HG02623 (cell line): ENCODE data around the gene RSU1.

Source experiments
- ATAC-seq: cut with Tn5 transposase; IDR thresholded peaks from one replicate; pipeline ENCODE4 v1.9.1; 2021; ENCODE audit warnings: moderate library complexity; ENCODE audit not compliant: unreplicated experiment

The RSU1 gene

DNA sequence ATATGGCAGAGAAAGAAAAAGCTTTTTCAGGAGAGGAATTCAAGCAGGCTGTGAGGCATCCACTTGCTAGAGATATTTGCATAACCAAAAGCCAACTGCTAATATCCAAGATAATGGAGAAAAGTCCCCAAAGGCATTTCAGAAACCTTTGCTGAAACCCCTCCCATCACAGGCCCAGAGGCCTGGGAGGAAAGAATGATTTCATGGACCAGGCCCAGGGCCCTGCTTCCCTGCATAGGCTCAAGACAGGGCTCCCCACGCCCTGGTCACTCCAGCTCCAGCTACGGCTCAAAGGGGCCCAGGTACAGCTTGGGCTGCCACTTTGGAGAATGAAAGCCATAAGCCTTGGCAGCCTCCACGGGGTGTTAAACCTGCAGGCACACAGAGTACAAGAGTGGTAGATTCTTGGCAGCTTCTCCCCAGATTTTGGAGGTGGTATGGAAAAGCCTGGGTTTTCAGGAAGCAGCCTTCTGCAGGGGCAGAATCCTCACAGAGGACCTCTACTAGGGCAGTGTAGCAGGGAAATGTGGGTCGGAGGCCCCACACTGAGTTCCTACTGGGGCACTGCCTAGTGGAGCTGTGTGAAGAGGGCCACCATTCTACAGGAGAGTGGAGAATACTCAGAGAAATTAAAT is 5.6 kb upstream of the RSU1 start:
- no peak for ATAC-seq

DNA sequence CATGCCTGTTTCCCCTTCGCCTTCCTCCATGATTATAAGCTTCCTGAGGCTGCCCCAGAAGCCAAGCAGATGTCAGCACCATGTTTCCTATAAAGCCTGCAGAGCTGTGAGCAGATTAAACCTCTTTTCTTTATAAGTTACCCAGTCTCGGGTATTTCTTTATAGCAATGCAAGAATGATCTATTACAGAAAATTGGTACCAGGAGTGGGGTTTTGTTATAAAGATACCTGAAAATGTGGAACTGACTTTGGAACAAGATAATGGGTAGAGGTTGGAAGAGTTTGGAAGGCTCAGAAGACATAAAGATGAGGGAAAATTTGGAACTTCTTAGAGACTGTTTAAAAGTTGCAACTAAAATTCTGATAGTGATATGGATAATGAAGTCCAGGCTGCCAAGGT is 4.8 kb upstream of the RSU1 start:
- no peak for ATAC-seq

DNA sequence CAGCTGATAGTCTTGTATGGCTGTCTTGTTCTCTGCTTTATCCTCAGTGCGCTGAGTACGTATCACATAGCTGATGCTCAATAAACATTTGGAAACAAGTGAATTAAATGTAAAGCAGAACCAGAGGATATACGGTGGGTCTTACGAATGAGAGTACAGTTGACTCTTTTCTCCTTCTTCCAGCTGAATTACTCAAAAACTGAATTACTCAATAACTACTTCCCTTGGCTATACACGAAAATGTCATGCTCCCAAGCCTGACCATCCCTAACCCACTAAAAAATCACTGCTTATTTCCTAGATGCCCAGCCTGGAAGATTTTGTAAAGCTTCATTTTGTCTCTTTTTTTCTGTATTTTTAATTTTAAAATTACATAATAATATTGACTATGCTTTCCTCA is 3.2 kb upstream of the RSU1 start:
- ATAC-seq: no peak

DNA sequence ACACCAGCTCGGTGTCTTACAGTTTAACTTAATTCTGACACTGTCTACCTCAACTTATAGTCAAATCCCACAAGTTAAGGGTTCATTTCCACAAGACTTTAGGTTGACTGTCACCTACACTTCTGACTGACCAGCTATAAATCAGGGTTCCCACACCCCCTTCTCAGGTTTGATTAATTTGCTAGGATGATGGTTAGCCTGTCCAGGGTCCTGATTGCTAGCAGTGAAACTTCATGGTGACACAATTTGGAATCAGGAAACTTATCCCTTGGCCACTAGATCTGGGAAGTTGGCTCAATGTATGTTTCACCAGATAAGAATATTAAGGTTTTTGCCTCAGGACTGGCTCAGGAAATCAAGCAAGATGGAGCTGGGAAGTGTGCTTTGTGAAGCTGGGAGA is 2.8 kb upstream of the RSU1 start:
- ATAC-seq: no peak

DNA sequence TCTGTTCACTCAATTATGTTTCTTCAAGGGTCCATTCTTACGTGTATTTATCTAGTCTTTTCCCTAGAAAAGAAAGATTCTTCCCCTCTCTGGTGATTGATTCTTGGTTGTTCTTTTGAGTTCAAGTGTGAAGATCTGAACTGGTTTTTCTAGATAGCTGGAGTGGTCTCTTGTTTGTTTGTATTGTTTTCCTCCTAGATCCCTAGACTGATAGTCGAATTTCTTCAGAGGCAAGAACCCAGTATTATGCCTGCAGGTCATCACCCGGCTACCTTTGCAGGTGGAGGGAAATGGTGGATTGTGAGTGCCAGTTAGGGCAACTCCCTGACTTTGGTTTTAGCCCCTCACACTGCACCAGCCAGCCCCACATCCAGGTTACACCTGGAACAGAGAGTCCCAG is 2.2 kb upstream of the RSU1 start:
- no peak for ATAC-seq

DNA sequence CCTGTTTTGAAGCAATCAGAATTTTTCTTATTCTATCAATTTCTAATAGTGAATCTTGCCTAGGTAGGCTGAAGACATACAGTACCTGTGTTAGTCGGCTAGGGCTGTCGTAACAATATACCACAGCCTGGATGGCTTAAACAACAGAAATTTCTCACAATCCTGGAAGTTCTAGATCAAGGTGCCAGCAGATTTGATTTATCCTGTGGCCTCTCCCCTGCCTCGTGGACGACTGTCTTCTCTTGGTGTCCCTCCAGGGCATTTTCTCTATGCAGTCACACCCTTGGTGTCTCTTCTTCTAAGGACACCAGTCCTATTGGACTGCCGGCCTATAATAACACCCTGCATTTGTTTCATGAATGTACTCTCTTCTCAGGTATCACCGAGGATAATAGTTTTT is 1.8 kb upstream of the RSU1 start:
- ATAC-seq: no peak

DNA sequence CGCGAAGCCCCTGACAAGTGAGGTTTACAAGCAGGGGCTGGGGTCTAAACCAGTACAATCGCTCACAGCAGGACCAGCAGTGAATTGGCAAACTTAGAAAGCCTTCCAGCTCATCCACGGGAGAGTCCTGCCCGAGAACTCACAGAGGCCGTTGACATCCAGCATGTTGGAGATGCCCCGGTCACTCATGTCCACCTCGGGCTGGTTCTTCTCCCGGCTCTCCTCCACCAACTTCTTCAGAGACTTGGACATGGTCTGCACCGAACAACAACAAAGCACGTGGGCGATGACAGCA is 447 bp downstream of the RSU1 start:
- ATAC-seq: no peak

DNA sequence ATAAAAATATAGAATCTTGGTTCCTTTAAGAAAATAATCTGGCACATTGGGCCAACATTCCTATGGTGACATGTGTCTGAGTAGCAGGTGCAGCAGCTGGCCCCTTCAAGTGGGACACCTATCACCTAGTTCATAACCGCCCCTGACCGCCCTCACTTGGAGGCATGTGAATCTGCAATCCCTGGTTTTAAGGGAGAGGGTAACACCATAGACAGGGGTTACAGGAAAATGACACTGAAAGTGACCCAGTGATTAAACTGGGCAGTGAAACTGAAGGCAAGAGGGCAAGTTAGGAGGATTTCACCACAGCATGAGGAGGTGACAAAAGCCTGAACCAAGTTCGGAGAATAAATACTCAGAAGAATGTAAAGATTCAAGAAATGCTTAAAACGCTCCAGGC is 1.1 kb downstream of the RSU1 start:
- ATAC-seq: no peak

DNA sequence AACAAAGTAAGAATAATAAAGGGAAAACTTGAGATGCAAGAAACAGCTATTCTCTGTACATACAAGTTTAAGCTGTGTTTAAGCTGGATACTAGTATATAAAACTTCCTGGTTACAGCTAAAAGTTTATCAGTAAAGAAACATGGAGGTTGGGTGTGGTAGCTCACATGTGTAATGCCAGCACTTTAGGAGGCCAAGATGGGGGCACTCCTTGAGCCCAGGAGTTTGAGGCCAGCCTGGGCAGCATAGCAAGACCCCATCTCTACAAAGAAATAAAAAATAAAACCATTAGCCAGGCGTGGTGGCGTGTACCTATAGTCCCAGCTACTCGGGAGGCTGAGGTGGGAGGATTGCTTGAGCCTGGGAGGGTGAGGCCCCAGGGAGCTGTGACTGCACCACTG is 3.2 kb downstream of the RSU1 start:
- ATAC-seq: no peak

DNA sequence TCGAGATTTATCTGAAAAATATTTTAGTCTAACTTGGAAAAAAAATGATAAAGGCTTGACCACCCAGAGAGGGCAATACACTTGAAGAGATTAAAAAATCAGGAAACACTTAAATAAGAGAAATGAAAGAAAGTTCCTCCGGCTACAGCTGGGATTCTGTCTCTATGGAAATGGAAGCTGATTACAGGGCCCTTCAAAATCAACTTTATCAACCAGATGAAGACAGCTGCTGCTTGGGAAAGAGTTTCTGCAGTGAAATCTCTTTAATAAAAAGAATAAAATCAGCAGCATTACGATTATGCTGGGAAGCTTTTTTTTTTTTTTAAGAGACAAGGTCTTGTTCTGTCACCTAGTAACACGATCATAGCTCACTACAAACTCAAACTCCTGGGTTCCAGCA is 4.5 kb downstream of the RSU1 start:
- no peak for ATAC-seq

DNA sequence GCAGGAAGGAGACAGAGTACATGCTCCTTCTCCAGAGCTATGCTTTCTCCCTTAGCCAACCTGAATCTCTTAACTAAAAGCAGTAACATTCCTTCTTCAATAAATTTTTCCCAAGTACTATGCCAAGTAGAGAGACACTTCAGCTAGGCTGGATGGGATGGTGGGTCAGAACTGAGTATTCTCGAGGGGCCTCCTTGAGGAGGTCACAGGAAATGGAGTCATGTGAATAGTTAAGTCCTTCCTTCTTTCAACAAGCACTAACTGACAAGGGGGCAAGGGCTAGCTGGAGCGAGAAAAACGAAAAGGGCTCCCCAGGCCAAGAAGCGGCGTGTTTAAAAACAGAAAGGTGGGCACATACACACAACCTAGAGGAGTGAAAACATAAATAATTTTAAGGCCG is 5.5 kb downstream of the RSU1 start:
- ATAC-seq: no peak

DNA sequence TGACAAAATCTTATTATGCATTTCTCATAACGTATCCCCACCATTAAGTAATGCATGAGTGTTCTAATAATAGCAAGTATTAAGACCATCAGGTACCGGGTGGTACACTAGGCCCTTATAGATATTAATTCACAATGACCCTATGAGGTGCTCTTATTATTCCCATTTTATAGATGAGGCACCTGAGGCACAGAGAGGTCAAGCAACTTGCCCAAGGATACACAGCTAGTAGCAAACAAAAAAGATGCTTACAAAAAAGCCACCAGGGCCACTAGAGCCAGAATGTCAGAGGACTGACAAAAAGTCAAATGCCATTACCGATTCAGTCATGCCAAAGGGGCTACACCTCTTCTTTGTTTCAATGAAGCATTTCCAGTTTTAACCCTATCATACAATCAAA is 5.9 kb downstream of the RSU1 start:
- ATAC-seq: no peak

DNA sequence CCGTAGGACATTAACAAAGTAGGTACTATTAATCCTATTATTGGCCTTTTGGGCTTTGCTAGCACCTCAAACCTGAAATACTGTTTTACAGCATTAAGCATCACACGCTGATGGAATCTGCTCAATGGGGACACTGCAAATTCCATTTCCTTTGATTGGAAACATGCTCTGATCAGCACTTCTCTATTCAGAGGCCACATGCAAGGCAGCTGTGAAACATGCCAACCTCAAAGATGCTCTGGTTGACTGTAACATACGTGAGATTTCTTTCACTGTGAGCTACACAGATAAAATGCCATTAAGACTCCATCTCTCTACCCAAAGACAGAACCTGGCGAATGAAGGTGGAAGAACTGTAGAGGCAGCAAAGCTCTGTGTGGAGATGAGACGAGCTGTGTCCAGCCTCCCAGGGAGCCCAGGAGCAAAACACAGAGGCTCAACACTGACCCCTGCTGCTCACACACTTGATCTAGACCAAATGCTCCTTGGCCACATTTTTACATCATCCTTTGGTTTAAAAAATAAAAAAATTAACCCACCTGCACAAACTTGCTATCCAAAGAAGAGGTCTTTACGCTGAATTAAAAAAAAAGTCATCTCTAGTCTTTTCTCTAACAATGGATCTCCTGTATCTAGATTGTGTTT is 8.0 kb downstream of the RSU1 start:
- peak; percentile 91 for ATAC-seq

DNA sequence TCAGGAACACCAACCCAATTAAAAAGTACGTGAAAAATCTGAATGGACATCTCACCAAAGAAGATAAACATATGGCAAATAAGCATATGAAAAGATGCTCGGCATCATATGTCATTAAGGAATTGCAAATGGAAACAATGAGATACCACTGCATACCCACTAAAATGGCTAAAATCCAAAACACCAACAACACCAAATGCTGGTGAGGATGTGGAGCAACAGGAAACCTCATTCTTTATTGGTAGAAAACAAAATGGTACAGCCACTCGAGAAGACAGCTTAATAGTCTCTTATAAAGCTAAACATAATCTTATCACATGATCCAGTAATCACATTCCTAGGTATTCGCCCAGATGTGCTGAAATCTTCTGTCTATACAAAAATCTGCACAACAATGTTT is 13.1 kb downstream of the RSU1 start:
- ATAC-seq: no peak

DNA sequence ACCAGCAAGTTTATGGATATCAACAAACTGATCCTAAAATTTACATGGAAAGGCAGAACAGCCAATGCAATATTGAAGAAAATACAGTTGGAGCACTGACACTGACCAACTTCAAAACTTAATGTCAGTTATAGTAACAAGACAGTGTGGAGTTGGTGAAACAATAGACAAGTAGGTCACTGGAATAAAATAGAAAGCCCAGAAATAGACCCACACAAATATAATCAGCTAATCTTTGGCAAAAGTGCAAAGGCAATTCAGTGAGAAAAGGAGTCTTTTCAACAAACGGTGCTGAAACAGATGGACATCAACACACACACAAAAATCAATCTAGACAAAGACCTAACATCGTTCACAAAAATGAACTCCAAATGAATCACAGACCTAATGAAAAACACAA is 13.8 kb downstream of the RSU1 start:
- no peak for ATAC-seq

DNA sequence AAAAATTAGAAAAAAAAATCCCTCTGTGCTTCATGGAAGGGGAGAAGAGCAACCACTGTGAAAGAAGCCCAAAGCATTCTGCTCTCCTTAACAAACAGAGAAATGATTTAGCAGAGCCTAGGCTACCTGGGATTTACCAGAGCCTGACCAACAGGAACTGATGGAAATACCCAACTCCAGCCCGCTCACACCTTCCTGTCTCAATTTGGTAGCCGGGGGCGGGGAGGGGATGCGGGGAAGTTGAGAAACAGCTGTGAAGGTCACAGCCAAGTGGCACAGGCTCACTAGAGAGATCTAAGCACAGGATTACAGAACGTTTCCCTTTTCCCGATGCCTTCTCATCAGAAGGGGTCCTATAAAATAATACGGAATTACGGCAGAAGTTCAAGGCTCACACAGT is 17.6 kb downstream of the RSU1 start:
- ATAC-seq: peak; percentile 90

DNA sequence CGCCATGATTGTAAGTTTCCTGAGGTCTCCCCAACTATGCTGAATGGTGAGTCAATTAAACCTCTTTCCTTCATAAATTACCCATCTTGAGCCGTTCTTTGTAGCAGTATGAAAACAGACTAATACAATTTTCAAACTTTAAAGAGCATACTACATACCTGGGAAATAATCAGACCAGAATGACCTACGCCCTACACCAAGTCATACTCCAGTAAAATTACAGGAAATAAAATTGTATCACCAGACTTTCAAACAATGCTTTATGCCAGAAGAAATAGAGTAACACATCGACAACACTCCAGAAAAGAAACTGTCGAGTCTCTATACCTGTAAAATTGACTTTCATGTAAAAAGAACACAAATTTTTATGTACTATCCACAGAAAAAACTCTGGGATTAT is 18.7 kb downstream of the RSU1 start:
- no peak for ATAC-seq

DNA sequence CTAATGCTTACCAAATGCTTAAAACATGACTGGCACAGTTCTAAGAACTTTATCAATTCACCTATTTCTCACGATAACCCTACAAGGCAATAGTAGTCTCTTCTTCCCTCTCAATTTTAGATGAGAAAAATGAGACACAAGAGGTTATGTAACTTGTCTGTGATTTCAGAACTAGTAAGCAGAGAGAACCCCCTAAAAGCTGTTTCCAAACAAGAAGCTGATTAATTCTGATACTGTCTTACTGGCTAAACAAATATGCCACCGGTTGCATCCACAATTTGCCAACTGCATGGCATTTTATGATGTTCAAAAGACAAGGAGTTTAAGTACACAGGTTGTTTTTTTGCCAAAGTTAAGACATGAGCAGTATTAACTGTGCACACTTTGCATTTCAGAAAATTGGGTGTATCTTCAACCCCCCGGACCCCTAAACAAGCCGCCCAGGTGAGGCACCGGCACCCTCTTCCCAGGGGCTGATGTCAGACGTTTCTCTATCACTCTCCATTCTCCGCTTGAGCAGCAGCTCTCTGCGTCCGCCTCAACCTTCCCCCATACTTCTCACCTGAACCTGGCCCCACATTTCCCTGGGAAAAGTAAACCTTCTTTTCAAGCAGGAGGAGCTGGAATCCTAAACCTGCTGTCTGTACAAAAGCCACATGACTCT is 21.7 kb downstream of the RSU1 start:
- no peak for ATAC-seq

DNA sequence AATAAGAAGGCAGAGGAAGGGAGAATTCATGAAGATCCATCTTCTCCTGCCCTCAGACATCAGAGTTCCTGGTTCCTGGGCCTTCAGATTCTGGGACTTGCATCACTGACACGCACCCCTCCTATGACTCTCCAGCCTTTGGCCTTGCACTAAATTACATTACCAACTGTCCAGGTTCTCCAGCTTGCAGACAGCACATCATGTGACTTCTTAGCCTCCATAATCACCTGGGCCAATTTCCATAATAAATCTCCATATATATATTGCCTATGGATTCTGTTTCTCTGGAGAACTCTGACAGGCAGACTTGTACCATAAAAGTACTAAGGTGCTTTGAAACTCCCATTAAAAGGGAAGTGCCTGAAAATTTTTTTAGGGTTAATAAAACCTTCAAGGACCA is 23.2 kb downstream of the RSU1 start:
- ATAC-seq: no peak

DNA sequence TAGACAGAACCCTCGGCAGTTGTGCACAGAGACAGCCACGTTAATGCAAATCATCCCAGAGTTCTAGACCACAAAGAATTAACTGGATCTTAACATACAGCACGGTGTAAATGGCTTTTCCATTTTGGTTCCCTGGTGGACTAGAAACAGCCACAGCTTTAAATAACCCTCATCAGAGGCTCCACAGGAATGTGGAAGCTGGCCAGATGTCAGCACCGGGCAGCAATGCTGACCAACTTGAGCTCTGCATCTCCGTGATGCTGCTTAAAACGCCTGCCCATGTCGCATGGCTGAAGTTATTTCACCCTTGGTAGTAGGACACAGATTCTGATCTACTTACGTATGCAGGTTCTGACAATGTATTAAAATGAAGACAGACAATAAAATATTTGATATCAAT is 24.5 kb downstream of the RSU1 start:
- ATAC-seq: no peak

DNA sequence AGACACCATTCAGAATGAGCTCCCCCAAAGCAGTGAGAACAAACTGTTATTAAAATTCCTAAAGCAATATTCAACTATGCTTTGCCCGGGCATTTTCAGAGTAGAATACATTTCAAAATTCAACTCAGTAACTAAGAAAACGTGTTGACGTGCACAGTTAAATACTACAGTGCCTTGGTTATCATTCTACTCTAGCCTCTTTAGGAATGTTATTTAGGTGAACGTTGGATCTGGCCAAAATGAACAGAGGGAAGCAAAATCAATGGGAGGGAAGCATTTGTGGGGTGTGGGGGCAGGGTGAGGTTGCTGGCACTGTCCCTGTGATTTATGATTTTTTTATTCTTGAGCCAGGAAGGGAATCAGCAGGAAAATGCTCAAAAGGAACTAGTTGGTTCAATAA is 27.5 kb downstream of the RSU1 start:
- no peak for ATAC-seq

DNA sequence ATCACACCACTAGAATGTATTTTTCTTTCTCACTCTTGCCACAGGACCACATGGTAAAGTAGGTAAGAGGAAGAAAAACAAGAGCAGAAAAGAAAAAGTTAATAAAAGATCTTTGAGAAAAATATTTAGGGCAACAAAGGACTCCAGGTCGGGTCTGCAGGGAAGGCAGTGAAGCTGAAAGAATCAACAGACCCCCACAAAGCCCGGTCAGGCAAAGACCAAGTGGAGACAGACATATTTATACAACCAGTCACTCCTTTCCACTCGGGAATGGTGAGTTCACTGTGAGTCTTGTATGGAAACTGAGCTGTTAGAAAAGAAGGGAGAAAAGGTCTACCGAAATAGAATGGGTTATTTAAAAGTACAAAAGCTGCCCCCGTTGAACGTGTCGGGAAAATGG is 28.0 kb downstream of the RSU1 start:
- no peak for ATAC-seq

DNA sequence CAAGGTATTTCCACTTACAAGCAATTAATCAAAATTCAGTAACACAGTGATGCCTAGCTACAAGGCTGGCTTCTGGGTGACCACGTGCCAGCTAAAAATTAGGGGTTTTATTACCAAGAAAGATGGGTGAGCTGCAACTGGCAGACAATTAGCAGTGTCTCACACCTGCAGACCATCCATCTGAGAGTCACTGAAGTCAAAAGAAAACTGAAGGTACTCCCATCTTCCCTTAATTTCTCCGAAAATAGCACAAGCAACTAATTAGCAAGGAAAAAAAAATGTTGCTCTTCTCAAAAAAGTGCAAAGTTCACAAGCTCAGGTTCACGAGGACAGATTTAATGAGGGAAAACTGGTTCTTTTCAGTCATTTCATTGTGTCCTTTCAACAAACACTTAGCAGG is 28.4 kb downstream of the RSU1 start:
- no peak for ATAC-seq
